ENCODE data around the gene SFXN1.

- no peak for TF ChIP-seq CTCF (conservative IDR thresholded peaks at IDR 0.05)
- no peak for TF ChIP-seq EZH2 (IDR thresholded peaks at IDR 0.05; ENCODE audit: low read depth)
Observed at GRCh38 chr5:175508896-175509295, 30.5 kb downstream of the SFXN1 start.
